PC-9 (cell line): ENCODE results near the gene CARS1. TPM values are rescaled to one million over a fixed set of nuclear protein-coding genes. Genes with fewer than 3 reads are reported as not detected.

Experiments used
- BruUV-seq: library from RNA; stranded (reverse); fragments of 400-500 nt; replicated peaks from 2 replicates; lab custom pipeline; 2021; lab: Mats Ljungman, UMichigan
- CTCF ChIA-PET: fragments of 300-600 bp; sonication (Branson Sonifier 250); formaldehyde crosslinking; loops from one replicate; lab custom pipeline; 2022; ENCODE audit warnings: antibody characterized with exemption; lab: Charles Lee
- POLR2A ChIA-PET: fragments of 300-600 bp; sonication (Branson Sonifier 250); formaldehyde crosslinking; loops from one replicate; lab custom pipeline; 2022; ENCODE audit warnings: antibody characterized with exemption; ENCODE audit not compliant: unreplicated experiment; lab: Charles Lee
- DNase-seq, 2 experiments: peaks; one replicate each; pipeline versions ENCODE4 v3.0.0 to v3.0.0-alpha.2; 2015 to 2022; ENCODE audit warnings: mixed read lengths in 1 of 2
- H2AFZ ChIP-seq: fragments of 200-600 bp; sonication (generic); 2 replicates; pipeline ENCODE4 v1.8.1; 2017; ENCODE audit warnings: antibody characterized with exemption
- H3F3A ChIP-seq: fragments of 200-600 bp; sonication (generic); 2 replicates; pipeline ENCODE4 v1.8.1; 2017; ENCODE audit warnings: antibody characterized with exemption, mild to moderate bottlenecking, low read depth; ENCODE audit not compliant: insufficient read depth
- H3K27ac ChIP-seq: fragments of 200-600 bp; sonication (generic); 2 replicates; pipeline ENCODE4 v1.6.1; 2016; ENCODE audit warnings: mixed run types
- H3K27me3 ChIP-seq: fragments of 200-600 bp; sonication (generic); 2 replicates; pipeline ENCODE4 v1.6.1; 2016; ENCODE audit warnings: low read depth, mixed run types; ENCODE audit not compliant: insufficient read depth
- H3K36me3 ChIP-seq: fragments of 200-600 bp; sonication (generic); 2 replicates; pipeline ENCODE4 v1.6.1; 2016; ENCODE audit warnings: low read depth, mixed run types
- H3K4me1 ChIP-seq: fragments of 200-600 bp; sonication (generic); replicated peaks from 2 replicates; pipeline ENCODE4 v1.6.1; 2016; ENCODE audit warnings: mixed run types; ENCODE audit not compliant: insufficient read depth
- H3K4me2 ChIP-seq: fragments of 200-600 bp; sonication (generic); 2 replicates; pipeline ENCODE4 v1.6.1; 2017; ENCODE audit warnings: mixed run types
- H3K4me3 ChIP-seq: fragments of 200-600 bp; sonication (generic); 2 replicates; pipeline ENCODE4 v1.6.1; 2016; ENCODE audit warnings: mixed run types
- H3K79me2 ChIP-seq: fragments of 200-600 bp; sonication (generic); 2 replicates; pipeline ENCODE4 v1.6.1; 2017; ENCODE audit warnings: low read depth, mixed run types
- H3K9me2 ChIP-seq: fragments of 200-600 bp; sonication (generic); 2 replicates; pipeline ENCODE4 v1.8.1; 2017; ENCODE audit warnings: mild to moderate bottlenecking; ENCODE audit not compliant: insufficient read depth
- H3K9me3 ChIP-seq: fragments of 200-600 bp; sonication (generic); 2 replicates; pipeline ENCODE4 v1.8.1; 2016; ENCODE audit warnings: low read depth; ENCODE audit not compliant: insufficient read depth
- H4K20me1 ChIP-seq: fragments of 200-600 bp; sonication (generic); 2 replicates; pipeline ENCODE4 v1.8.1; 2017; ENCODE audit not compliant: insufficient read depth
- EZH2 ChIP-seq: fragments of 200-600 bp; sonication (generic); IDR thresholded peaks from 2 replicates; pipeline ENCODE4 v1.8.0; 2017; ENCODE audit warnings: antibody characterized with exemption, low read depth
- intact Hi-C: fragments of 100-400 bp; cut with micrococcal nuclease; formaldehyde crosslinking; loops from one replicate; pipeline ENCODE4 v1.10.0; 2022; ENCODE audit not compliant: unreplicated experiment
- total RNA-seq: library from RNA; stranded (reverse); gene quantifications from 2 replicates; pipeline ENCODE4 v1.2.3, GENCODE V29; 2021
- TF ChIP-seq, protein P1 (sequence below): fragments of 200-600 bp; sonication (generic); conservative IDR thresholded peaks from 2 replicates; pipeline ENCODE4 v1.6.1; 2017; ENCODE audit warnings: mixed run types, antibody characterized with exemption, mild to moderate bottlenecking, moderate library complexity

The CARS1 gene
- total RNA-seq, 1 experiment from 2014 or later = 78.8 TPM

DNA sequence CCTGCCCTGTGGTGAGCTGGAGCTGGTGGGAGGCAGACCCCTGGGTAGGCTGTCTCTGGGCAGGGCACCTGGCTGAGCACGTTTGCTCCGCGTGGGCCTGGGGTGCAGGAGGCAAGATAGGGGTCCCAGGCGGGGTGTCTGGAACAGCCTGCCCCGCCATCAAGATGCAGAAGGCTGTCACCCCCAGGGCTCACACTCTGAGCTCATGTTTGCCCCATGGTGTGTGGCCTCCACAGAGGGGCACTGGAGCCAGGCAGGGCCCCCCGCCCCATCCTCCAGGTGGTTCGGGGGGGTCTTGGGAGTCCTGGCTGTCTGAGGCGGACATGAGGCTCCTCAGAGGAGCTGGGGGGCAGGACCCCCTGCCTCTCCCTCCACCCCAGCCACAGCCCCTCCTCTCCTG is 28.9 kb upstream of the CARS1 start:
- Histone ChIP-seq H3K4me3 (no peak overlapping the region), H3K36me3 (no peaks in the 10 kb centered on the region), H3K4me1 (no peaks in the 10 kb centered on the region; the same call in 1 of the 2 replicates), H3K27ac (no peak overlapping the region), H4K20me1 (no peaks in the 10 kb centered on the region), H3K27me3 (no peaks in the 10 kb centered on the region), H2AFZ (no peak overlapping the region), H3K9me2 (no peaks in the 10 kb centered on the region), H3K9me3 (no peaks in the 10 kb centered on the region), H3K4me2 (no peak overlapping the region), H3F3A (no peaks in the 10 kb centered on the region), H3K79me2 (no peaks in the 10 kb centered on the region)
- POLR2A ChIA-PET = no interaction called here
- no peak for TF ChIP-seq EZH2
- TF ChIP-seq, protein P1, sequence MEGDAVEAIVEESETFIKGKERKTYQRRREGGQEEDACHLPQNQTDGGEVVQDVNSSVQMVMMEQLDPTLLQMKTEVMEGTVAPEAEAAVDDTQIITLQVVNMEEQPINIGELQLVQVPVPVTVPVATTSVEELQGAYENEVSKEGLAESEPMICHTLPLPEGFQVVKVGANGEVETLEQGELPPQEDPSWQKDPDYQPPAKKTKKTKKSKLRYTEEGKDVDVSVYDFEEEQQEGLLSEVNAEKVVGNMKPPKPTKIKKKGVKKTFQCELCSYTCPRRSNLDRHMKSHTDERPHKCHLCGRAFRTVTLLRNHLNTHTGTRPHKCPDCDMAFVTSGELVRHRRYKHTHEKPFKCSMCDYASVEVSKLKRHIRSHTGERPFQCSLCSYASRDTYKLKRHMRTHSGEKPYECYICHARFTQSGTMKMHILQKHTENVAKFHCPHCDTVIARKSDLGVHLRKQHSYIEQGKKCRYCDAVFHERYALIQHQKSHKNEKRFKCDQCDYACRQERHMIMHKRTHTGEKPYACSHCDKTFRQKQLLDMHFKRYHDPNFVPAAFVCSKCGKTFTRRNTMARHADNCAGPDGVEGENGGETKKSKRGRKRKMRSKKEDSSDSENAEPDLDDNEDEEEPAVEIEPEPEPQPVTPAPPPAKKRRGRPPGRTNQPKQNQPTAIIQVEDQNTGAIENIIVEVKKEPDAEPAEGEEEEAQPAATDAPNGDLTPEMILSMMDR = no peak
- CTCF ChIA-PET = no interaction called here
- BruUV-seq = no TSS peak
- DNase-seq = no peak
- intact Hi-C loops = no loop called here

DNA sequence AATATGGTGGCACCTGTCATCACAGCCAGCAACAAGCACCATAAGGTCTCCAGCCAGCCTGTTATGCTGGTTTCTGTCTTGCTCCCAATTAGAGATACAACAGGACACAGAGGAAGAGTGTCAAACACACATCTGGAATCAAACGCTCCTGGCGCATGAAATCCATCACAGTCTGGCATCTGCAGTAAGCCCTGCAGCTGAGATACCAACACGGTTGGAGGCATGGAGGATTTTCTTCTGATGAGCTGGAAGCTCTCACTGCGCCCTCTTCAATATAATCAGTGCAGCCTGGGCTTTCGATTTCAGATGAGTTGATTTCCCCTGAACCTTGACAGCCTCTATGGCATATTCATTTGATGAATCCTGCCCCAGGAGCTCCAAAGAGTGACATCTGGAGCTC is 27.8 kb upstream of the CARS1 start:
- CTCF ChIA-PET = no interaction called here

DNA sequence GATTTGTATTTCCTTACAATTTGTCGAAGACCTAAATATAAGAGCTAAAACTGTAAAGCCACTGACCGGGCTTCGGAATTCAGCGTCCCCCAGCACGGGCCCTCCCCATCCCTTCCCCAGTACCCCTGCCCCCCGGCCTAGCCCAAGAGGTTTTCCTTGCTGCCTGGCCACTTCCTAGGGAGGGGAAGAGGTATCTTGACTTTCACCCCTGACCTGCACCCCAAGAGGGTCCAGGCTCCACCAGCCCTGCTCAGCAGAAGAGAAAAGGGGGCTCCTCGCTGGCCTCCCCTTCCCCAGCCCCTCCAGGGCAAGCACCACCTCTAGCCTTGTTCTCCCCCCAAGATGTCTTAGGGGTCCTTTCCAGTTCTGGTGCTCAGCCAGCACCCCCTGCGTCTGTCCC is 26.1 kb upstream of the CARS1 start:
- H3F3A ChIP-seq = peaks cover 5% of the 10 kb centered on the region; the same call in 1 of the 2 replicates
- TF ChIP-seq, protein P1 = no peak
- no peak for TF ChIP-seq EZH2
- intact Hi-C loops = no loop called here
- ChIA-PET CTCF (no interaction called here), POLR2A (no interaction called here)
- no peak overlapping the region for H3K4me2 ChIP-seq
- no peaks in the 10 kb centered on the region for H3K27me3 ChIP-seq
- H2AFZ ChIP-seq = no peak overlapping the region
- H3K79me2 ChIP-seq = no peaks in the 10 kb centered on the region
- BruUV-seq = no TSS peak
- no peak for DNase-seq
- H3K36me3 ChIP-seq = no peaks in the 10 kb centered on the region
- no peaks in the 10 kb centered on the region for H3K9me2 ChIP-seq
- H4K20me1 ChIP-seq = no peaks in the 10 kb centered on the region
- no peaks in the 10 kb centered on the region for H3K9me3 ChIP-seq
- no peak overlapping the region for H3K4me3 ChIP-seq
- peaks cover 11% of the 10 kb centered on the region for H3K4me1 ChIP-seq
- H3K27ac ChIP-seq = no peak overlapping the region

More for the DNA sequence above, 27.8 kb upstream of the CARS1 start:
- H3F3A ChIP-seq = peaks cover 4% of the 10 kb centered on the region; the same call in 1 of the 2 replicates
- no peak overlapping the region for H2AFZ ChIP-seq
- H3K27me3 ChIP-seq = no peaks in the 10 kb centered on the region
- H3K79me2 ChIP-seq = no peaks in the 10 kb centered on the region
- no peak overlapping the region for H3K4me2 ChIP-seq
- no peaks in the 10 kb centered on the region for H3K36me3 ChIP-seq
- no peak overlapping the region for H3K4me3 ChIP-seq
- no peak overlapping the region for H3K27ac ChIP-seq
- POLR2A ChIA-PET = no interaction called here
- no peaks in the 10 kb centered on the region for H3K9me3 ChIP-seq
- BruUV-seq = no TSS peak
- no peak for DNase-seq
- H3K9me2 ChIP-seq = no peaks in the 10 kb centered on the region
- H4K20me1 ChIP-seq = no peaks in the 10 kb centered on the region
- peaks cover 6% of the 10 kb centered on the region for H3K4me1 ChIP-seq
- TF ChIP-seq EZH2 = no peak
- TF ChIP-seq, protein P1 = no peak
- intact Hi-C loops = no loop called here
